GM12874 (cell line): Measurements from ENCODE around the gene TAOK2.

Source experiments
- TF ChIP-seq, protein P1 (sequence below): IDR thresholded peaks from 2 replicates; pipeline ENCODE4 v1.5.1; 2011; ENCODE audit warnings: low read depth, mild to moderate bottlenecking, control low read depth, low read length, moderate library complexity; ENCODE audit not compliant: insufficient read depth

TAOK2 gene

DNA sequence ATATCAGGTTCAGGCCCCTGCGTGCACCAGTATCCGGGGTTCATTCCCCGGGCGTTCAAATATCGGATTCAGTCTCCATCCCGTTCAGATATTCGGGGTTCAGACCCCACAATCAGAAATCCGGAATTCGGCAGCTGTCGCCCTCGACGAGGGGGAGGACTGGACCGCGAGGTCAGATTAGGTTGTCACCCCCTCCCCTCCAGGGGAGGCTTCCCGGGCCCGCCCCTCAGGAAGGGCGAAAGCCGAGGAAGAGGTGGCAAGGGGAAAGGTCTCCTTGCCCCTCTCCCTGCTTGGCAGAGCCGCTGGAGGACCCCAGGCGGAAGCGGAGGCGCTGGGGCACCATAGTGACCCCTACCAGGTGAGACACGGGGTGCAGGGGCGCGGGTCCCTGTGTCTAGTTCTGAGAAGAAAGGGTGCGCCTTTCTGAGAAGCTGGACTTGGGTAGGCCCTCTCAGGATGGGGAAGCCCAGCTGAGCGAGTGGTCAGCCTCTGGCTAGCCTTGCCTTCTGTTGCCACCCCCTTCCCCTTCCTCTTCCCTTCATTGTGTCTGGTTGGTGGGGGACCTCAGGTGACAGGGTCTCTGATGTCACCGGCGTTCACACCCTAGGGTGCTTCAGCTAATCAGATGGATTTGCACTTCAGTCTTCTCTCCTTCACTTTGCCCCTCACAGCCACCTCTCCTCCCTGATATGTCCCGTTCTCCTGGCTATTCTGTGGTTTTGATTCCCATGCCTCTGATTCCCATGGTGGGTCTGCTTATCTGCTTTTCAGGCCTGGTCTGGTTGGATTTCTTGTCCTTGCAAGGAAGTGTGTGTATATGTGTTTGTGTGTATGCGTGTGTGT is 844 bp downstream of the TAOK2 start:
- TF ChIP-seq, protein P1, sequence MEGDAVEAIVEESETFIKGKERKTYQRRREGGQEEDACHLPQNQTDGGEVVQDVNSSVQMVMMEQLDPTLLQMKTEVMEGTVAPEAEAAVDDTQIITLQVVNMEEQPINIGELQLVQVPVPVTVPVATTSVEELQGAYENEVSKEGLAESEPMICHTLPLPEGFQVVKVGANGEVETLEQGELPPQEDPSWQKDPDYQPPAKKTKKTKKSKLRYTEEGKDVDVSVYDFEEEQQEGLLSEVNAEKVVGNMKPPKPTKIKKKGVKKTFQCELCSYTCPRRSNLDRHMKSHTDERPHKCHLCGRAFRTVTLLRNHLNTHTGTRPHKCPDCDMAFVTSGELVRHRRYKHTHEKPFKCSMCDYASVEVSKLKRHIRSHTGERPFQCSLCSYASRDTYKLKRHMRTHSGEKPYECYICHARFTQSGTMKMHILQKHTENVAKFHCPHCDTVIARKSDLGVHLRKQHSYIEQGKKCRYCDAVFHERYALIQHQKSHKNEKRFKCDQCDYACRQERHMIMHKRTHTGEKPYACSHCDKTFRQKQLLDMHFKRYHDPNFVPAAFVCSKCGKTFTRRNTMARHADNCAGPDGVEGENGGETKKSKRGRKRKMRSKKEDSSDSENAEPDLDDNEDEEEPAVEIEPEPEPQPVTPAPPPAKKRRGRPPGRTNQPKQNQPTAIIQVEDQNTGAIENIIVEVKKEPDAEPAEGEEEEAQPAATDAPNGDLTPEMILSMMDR = no peak

DNA sequence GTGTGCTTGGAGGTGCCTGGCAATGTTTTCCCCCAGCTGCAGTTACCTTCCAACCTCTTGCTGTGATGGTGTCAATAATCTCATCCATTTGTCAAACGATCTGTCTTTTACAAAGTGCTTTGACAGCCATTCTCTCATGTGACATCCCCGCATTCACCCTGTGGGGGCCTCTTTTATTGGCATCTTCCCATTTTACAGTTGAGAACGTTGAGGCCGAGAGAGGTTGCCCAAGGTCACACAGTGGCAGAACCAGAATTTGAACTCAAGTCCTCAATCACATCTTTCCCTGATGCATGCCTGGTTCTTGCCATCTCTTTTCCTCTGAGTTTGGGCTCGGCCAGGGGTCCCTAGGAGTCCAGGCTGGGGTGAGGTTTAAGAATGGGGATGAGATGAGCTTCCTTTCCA is 1.5 kb downstream of the TAOK2 start:
- TF ChIP-seq, protein P1 = no peak

DNA sequence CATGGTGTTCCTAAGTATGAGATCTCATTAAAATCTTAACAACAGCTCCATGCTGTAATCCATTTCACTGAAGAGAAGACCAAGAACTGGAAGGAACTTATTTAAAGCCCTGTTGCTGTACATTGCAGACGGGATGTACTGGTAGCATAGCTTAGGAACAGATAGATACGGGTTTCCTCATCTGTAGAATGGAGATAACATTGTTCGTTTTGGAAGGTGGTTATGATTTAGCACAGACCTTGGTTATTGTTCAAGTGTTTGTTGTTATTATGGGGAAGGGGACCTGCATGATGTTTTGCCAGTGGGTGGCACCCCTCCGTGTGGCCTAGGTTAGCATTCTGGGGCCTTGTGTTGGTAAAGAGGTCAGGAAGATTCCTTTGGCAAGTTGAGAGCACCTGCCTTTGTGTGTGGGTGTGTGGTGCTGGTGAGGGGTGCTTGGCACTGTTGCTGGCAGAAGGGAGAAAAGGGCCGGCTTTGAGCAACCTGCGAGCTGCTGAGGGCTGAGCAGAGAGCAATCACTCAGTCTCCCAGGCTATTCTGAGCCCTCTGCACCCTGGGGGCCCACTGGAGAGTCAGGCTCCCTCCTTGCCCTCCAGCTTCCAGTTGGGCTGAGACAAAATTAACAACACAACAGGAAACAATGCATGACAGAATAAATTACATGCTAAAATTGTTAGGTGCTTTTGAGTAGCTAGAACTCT is 2.3 kb downstream of the TAOK2 start:
- TF ChIP-seq, protein P1 = no peak

DNA sequence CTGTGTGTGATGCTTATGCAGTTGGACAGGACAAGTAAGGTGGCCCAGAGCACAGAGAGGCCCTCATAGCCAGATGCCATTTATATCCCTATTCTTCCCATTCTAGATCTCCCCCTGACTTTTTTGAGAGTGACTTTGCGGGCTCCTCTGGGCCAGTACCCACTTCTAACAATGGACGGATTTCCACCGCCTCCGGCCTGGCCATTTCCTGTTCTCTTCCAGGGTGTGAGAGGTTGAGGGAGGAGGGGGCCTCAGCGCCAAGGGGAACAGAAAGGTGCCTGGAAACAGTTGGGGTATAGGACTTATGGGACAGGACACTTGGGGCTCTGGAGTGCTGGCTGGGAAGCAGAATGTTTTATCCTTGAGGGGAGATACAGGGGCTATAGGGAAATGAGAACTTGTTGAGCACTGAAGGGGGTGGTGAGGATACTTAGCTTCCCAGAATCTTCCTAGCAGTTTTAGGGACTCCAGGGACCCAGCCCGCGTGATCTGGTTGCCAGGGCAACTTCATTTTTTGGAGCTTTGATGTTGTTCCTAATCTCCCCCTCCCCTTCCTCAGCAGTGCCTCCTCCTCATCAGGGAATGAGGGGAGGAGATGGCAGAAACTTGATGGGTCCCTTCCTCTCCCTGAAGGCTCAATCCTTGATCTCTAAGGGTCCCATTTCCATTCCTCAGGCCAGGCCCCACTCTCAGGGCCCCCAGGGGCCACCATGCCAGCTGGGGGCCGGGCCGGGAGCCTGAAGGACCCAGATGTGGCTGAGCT is 3.6 kb downstream of the TAOK2 start:
- TF ChIP-seq, protein P1 = no peak

DNA sequence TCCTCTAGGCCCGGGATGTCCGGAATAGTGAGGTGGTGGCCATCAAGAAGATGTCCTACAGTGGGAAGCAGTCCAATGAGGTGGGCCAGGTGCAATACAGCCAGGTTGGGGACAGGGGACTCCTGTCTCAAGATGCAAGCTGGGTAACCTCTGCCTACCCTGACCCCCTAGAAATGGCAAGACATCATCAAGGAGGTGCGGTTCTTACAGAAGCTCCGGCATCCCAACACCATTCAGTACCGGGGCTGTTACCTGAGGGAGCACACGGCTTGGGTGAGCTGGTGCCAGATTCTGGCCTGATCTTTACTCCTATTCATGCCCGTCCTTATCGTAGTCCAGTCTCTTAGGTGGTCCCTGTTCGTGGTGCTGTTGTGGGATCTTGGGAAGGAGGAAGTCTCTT is 4.4 kb downstream of the TAOK2 start:
- TF ChIP-seq, protein P1 = no peak

DNA sequence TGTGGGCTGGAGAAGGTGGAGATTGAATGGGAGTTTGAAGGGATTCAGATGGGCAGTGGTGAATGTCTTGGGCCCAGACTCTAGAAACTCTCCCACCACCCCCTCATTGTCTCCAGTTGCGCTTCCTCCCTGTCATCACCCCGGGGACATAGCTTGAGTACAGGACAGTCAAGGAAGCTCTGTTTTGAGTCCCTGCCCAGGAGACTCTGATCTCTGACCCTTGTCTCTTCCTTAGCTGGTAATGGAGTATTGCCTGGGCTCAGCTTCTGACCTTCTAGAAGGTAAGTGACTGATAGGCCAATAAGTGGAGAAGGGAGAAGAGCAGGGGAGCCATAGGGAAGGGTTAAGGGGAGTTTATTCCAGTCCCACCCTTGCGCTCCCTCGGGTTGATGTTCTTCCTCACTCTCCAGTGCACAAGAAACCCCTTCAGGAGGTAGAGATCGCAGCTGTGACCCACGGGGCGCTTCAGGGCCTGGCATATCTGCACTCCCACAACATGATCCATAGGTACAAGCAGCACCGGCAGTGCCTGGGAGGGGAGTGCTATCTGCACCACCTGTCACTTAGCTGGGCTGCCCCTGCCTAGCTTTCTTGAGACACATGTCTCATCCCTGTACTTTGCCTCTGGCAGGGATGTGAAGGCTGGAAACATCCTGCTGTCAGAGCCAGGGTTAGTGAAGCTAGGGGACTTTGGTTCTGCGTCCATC is 5.0 kb downstream of the TAOK2 start:
- TF ChIP-seq, protein P1 = no peak
